ENCODE results near the gene TOX2. TPM values are rescaled to one million over a fixed set of nuclear protein-coding genes. Genes with fewer than 3 reads are reported as not detected.

Gene TOX2
- 2.5 and 2.8 TPM in 2 replicates for total RNA-seq
- long read RNA-seq, partial matches to known transcripts, result 1 of 1 reads
- long read RNA-seq, other reads (novel, unspliced or antisense), result 0 of 1 reads

GRCh38 chr20:43914311-43915210 lies at the start of gene TOX2:
Gene TOX2 (plus strand): TSS chr20:43914852. CDS start chr20:43914892, 40 bp downstream.
- Mint-ChIP-seq H3K9me3 (ENCODE audit: low read depth) (peaks cover 14% of the 10 kb centered on the region), H3K36me3 (ENCODE audit: insufficient read depth) (no peaks in the 10 kb centered on the region), H3K27me3 (peaks cover 48% of the 10 kb centered on the region), H3K4me3 (ENCODE audit: low read depth) (peak within 1 kb of the TSS; percentile 72), H3K27ac (peak within 1 kb of the TSS; percentile 52), H3K4me1 (ENCODE audit: low read depth) (peaks cover 7% of the 10 kb centered on the region)
- no peak for TF ChIP-seq CTCF (IDR thresholded peaks at IDR 0.05; ENCODE audit: unreplicated experiment)
- DNase-seq (ENCODE audit: low spot score, unreplicated experiment), result peak; percentile 45

- Mint-ChIP-seq H3K27ac (no peak overlapping the region), H3K9me3 (ENCODE audit: low read depth) (no peaks in the 10 kb centered on the region), H3K4me1 (ENCODE audit: low read depth) (no peaks in the 10 kb centered on the region), H3K36me3 (ENCODE audit: insufficient read depth) (no peaks in the 10 kb centered on the region), H3K27me3 (peaks cover 3% of the 10 kb centered on the region), H3K4me3 (ENCODE audit: low read depth) (no peak overlapping the region)
- no peak for TF ChIP-seq CTCF (IDR thresholded peaks at IDR 0.05; ENCODE audit: unreplicated experiment)
- DNase-seq (ENCODE audit: low spot score, unreplicated experiment), result no peak
Observed at GRCh38 chr20:43868091-43868490, 46.6 kb upstream of the TOX2 start.

GRCh38 chr20:43870484-43870883 lies 44.2 kb upstream of the TOX2 start:
- no peaks in the 10 kb centered on the region for H3K4me1 Mint-ChIP-seq (ENCODE audit: low read depth)
- no peak overlapping the region for H3K27ac Mint-ChIP-seq
- H3K36me3 Mint-ChIP-seq (ENCODE audit: insufficient read depth), result no peaks in the 10 kb centered on the region
- no peak for TF ChIP-seq CTCF (IDR thresholded peaks at IDR 0.05; ENCODE audit: unreplicated experiment)
- no peak overlapping the region for H3K4me3 Mint-ChIP-seq (ENCODE audit: low read depth)
- no peak for DNase-seq (ENCODE audit: low spot score, unreplicated experiment)
- peaks cover 9% of the 10 kb centered on the region for H3K27me3 Mint-ChIP-seq
- H3K9me3 Mint-ChIP-seq (ENCODE audit: low read depth), result no peaks in the 10 kb centered on the region

- peaks cover 6% of the 10 kb centered on the region for H3K9me3 Mint-ChIP-seq (ENCODE audit: low read depth)
- H3K27ac Mint-ChIP-seq, result no peak overlapping the region
- no peak for TF ChIP-seq CTCF (IDR thresholded peaks at IDR 0.05; ENCODE audit: unreplicated experiment)
- H3K27me3 Mint-ChIP-seq, result peaks cover 19% of the 10 kb centered on the region
- no peak overlapping the region for H3K4me3 Mint-ChIP-seq (ENCODE audit: low read depth)
- H3K36me3 Mint-ChIP-seq (ENCODE audit: insufficient read depth), result no peaks in the 10 kb centered on the region
- DNase-seq (ENCODE audit: low spot score, unreplicated experiment), result no peak
- peaks cover 4% of the 10 kb centered on the region for H3K4me1 Mint-ChIP-seq (ENCODE audit: low read depth)
Observed at GRCh38 chr20:43878776-43879175, 35.9 kb upstream of the TOX2 start.

- Mint-ChIP-seq H3K27ac (no peak overlapping the region), H3K4me3 (ENCODE audit: low read depth) (no peak overlapping the region)
Observed at GRCh38 chr20:43893930-43894329, 20.7 kb upstream of the TOX2 start.

More at GRCh38 chr20:43893930-43894329, 20.7 kb upstream of the TOX2 start:
- no peak for DNase-seq (ENCODE audit: low spot score, unreplicated experiment)
- H3K9me3 Mint-ChIP-seq (ENCODE audit: low read depth), result peaks cover 21% of the 10 kb centered on the region
- peaks cover 8% of the 10 kb centered on the region for H3K4me1 Mint-ChIP-seq (ENCODE audit: low read depth)
- TF ChIP-seq CTCF (IDR thresholded peaks at IDR 0.05; ENCODE audit: unreplicated experiment), result no peak
- peaks cover 2% of the 10 kb centered on the region for H3K36me3 Mint-ChIP-seq (ENCODE audit: insufficient read depth)
- peaks cover 3% of the 10 kb centered on the region for H3K27me3 Mint-ChIP-seq

All from progenitor cell of endocrine pancreas (in vitro differentiated cells).